Activated CD8-positive, alpha-beta memory T cell treated with anti-CD3 and anti-CD28 coated beads for 36 hours (primary cell): ENCODE data around the gene AMFR. TPM values are rescaled to one million over a fixed set of nuclear protein-coding genes. Genes with fewer than 3 reads are reported as not detected.

Experiments used
- CTCF ChIA-PET: fragments of 350-600 bp; sonication (Branson Sonifier 250); formaldehyde crosslinking; loops from one replicate; lab custom pipeline; 2021; ENCODE audit warnings: antibody characterized with exemption; lab: Charles Lee
- POLR2A ChIA-PET: fragments of 350-600 bp; sonication (Branson Sonifier 250); formaldehyde crosslinking; loops from one replicate; lab custom pipeline; 2021; ENCODE audit warnings: antibody characterized with exemption; lab: Charles Lee
- total RNA-seq, 2 experiments: library from RNA; stranded (reverse); gene quantifications; one replicate each; pipeline ENCODE4 v1.2.3, GENCODE V29; 2021

Gene AMFR
- total RNA-seq, 2 experiments from 2014 or later, result 56.7 to 56.9 TPM

DNA sequence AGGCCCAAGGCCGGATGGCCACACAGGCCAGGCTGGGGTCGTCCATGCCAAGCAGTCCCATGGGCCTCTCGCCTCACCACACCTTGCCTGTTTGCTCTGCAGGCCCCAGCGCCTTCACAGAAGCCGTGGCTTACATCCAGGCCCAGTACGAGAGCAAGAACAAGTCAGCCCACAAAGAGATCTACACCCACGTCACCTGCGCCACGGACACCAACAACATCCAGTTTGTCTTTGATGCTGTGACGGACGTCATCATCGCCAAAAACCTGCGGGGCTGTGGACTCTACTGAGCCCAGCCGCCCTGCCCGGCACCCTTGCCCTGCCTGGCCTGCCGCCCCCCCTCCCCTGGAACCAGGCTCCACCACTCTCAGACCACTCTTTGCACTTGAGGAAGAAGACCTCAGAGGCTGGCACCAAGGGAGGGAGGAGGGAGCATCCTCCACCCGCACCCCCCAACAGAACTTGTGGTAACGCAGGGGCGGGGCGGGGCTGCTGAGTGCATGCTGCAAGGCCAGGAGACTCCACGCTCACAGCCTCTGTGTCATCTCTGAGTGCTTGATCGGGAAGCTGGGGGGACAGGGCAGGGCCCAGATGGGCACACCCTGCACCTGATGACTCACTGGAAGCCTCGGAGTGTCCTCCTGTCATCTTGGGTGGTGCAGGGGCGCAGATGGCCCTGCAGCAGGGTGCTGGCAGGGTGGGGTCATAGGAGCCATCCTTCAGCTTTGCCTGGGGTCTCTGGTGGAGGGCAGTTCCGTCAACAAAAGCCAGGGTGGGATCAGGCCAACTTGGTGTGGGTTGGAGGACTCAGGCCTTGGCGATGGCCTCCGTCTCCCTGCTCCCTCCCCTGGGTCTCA is 81.5 kb downstream of the AMFR start:
- CTCF ChIA-PET, result interaction anchor here (0.7 kb wide), 1 partner anchor 11 kb away, joined by 3 read pairs; no protein-coding TSS in a partner anchor
- POLR2A ChIA-PET, result interaction anchor here (0.7 kb wide), 1 partner anchor 74 kb away, joined by 3 read pairs; no protein-coding TSS in a partner anchor

GRCh38 chr16:56341656-56342399 is 83.5 kb downstream of the AMFR start:
- ChIA-PET CTCF (interaction anchor here (1.3 kb wide), 1 partner anchor 15 kb away, joined by 3 read pairs; no protein-coding TSS in a partner anchor), POLR2A (no interaction called here)

DNA sequence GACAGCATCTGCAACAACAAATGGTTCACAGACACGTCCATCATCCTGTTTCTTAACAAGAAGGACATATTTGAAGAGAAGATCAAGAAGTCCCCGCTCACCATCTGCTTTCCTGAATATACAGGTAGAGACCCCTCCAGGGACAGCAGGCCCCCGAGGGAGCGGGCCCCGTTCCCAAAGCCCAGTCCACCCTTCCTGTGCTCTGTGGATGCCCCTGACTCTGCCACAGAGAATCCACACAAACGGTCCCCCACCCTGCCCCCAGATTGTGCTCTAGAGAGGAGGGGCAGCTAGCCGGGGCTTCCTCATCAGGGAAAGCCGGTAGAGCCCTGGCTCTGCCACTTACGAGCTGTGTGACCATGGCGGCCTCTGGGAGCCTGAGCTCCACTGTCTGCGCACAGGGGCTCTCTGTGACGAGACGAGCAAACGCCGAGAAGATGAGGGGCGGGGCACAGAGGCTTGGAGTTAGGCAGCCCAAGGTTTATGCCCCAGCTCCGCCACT is 84.4 kb downstream of the AMFR start:
- ChIA-PET POLR2A (no interaction called here), CTCF (interaction anchor here (1.3 kb wide), 1 partner anchor 15 kb away, joined by 3 read pairs; no protein-coding TSS in a partner anchor)

DNA sequence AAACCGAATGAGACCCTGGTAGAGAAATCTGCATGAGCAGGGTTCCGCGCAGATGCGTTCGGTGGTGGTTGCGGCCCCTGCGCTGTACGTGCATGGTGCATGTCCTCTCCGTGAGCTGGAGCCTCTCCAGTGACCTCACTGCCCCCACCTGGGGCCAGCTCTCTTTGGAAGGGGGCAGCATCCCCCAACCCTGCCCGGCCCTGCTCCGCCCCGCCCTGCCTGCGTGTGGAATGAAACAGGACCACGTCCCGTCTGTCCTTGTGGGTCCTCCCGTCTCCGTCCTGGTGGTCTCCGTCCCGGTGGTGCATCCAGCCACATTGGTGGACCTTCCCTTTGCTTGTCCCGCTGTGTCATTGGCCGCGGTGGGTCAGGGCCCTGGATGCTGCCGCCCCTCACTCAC is 84.9 kb downstream of the AMFR start:
- POLR2A ChIA-PET, result no interaction called here
- CTCF ChIA-PET, result no interaction called here

DNA sequence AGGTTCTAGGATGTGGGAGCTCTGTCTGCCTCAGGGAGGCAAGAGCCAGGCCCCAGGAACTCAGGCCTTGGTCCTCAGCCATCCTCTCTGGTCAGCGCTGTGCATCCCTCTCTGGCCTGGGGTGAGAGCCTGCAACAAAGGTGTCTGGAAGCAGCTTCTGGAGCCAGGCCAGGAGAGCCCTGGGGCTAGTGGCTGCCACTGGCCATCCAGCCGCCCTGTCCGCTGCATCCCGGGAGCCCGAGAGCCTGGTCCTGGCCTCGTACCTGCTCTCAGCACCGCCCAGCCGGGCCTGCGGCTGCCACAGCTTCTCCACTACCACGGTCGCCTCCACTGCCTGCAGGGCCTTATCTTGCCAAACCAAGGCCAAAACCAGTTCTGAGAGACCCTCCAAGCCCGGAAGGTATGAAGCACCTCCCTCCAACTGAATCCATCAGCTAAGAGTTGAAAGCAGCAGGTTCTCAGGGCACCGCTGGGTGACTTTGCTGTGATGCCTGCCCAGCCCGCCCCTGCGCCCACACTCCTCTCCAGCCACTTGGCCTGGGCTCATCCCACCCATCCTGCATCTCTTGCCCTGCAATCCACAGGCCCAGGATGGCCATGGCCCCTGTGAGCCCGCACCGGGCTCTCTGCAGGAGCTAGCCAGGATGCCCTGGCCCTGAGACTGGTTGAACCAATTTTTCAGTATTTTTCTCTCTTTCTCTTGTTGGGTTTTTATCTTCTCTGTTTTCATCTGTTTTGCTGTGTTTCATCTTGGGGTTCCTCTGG is 85.7 kb downstream of the AMFR start:
- CTCF ChIA-PET, result no interaction called here
- POLR2A ChIA-PET, result no interaction called here

DNA sequence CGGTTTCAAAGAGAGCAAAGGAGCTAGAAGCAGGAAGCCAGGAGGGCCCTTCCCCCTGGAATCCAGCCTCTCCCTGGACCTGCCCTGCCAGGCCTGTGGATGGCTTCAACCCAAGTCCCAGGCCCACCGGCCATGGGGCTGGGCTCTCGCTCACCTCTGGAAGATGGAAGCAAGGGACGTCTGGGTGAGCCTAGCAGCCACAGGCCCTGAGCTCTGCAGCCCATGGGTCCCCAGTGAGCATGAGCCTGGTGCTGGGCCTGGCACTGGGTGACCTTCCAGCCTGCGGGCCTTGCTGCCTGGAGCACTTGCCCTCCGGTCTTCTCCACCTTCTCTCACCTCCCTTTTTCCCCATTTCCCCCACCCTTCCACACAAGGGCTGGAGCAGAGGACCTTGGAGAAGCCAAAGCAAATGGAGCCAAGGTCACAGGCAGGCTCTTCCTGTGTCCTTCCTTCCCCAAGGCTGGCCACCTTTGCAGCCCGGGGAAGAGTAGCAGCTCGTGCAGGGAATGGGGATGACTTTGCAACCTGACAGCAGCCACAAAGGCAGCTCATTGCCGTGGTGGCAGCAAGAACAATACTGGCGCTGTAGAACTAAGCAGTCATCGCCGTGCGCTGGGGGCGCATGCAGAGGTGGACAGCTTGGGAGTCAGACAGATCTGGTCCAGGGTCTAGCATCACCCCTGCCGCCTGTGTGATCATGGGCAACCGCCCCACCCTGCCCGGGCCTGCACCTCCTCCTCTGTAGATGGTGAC is 86.6 kb downstream of the AMFR start:
- ChIA-PET POLR2A (no interaction called here), CTCF (no interaction called here)

DNA sequence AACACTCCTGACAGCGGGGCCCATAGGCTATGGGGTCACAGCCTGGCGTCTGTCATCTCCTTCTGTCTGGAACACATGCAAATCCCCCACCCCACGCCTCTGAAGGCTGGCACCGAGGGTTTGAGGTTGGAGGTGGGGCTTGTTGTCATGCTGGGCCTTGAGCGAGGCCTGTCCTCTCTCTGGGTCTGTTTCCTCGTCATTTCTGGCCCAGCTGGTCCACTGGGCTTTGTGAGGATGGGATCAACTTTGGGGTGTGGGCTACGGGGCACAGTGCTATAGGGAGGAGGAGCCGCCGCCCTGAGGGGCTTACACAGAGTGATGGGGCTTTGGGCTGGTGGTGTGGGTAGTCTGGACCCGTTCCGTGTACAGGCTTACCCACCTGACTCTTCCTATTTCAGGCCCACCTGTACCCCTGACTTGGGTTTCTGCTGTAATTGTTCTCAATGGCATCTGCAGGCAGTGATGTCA is 87.5 kb downstream of the AMFR start:
- CTCF ChIA-PET, result no interaction called here
- POLR2A ChIA-PET, result no interaction called here

GRCh38 chr16:56337131-56337857 is 88.1 kb downstream of the AMFR start:
- POLR2A ChIA-PET, result no interaction called here
- CTCF ChIA-PET, result no interaction called here

DNA sequence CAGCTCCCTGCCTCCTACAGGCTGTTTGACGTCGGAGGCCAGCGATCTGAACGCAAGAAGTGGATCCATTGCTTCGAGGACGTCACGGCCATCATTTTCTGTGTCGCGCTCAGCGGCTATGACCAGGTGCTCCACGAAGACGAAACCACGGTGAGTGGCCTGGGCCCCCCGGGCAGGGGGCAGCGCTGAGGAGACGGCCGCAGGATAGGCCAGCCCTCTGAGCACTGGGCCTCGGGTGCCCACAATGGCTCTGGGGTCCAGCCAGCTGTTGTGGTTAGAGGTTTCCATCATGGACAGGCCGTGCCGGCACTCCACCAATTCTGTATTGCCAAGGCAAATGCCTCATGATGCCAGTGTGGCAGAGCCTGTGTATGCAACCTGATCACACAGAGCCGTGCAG is 88.6 kb downstream of the AMFR start:
- ChIA-PET CTCF (no interaction called here), POLR2A (no interaction called here)

GRCh38 chr16:56336071-56336688 is 89.2 kb downstream of the AMFR start:
- POLR2A ChIA-PET, result no interaction called here
- CTCF ChIA-PET, result no interaction called here

- CTCF ChIA-PET, result interaction anchor here (0.5 kb wide), 1 partner anchor 1498 kb away, joined by 3 read pairs; no protein-coding TSS in a partner anchor
- POLR2A ChIA-PET, result no interaction called here
Observed at GRCh38 chr16:56334761-56335160, 90.6 kb downstream of the AMFR start.

DNA sequence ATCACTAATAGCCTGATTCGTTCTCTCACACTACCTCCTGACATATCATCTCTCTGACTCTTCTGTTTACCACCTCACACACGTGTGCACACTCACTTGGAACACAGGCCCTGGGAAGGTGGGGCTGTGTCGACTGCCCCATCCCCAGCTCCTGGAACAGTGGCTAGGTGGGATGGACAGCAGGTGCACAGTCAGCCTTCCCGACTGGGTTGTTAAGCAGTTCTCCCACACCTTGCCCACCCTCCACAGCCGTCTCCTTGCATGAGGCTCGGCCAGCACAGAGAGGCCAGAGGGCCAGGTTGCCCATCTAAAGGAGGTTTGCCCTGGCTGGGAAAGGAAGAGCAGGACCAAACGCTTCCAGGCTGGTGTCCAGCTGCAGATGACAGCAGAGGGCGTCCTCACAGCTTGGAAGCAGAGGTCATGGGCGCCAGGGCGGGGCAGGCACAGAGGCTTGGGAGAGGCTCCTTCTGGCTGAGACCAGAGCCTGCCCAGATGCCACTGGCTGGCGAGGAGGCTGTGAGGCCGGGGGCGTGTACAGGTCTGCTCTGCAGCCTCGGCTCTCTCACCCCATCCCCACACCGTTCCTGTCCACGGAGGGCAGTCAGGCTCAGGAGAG is 92.8 kb downstream of the AMFR start:
- POLR2A ChIA-PET, result no interaction called here
- CTCF ChIA-PET, result no interaction called here

GRCh38 chr16:56331915-56332314 is 93.4 kb downstream of the AMFR start:
- ChIA-PET POLR2A (no interaction called here), CTCF (no interaction called here)

DNA sequence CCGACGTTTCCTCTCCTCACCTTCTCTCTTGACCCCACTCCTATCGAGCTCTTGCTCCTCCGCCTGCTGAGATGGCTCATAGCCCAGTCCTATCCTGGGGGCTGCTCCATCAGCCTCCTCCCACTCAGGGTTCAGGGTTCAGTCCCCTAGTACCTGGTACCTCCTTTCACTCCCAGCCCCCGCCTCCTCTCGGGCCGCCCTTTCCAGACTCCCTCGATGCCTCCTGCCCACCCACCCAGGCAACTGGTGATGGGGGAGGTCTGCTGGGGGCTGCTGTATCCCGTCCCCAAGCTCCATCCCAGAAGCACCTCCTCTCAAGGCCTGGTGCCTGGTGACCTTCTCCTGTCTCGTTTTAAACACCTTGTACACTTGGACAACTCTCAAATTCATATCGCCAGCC is 93.9 kb downstream of the AMFR start:
- CTCF ChIA-PET, result no interaction called here
- POLR2A ChIA-PET, result no interaction called here

DNA sequence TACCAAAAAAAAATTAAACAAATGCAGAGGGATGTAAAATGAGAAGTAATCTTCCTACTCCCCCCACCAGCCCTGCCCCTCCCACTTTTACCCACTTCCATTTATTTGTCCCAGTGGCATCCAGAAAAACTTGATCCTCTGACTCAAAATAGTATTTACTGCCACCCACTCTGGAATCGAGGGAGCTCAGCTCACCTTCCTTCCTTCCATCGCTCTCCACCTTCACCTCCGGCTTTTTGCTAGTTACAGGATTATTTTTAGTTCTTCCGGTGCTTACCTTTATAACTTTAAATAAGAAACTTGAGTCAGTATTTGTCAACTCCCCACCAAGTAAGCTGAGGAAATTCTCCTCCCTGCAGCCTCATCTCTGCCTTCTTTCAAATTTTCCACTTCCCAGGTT is 94.9 kb downstream of the AMFR start:
- ChIA-PET CTCF (no interaction called here), POLR2A (no interaction called here)

GRCh38 chr16:56329887-56330286 is 95.5 kb downstream of the AMFR start:
- ChIA-PET POLR2A (no interaction called here), CTCF (no interaction called here)
